Smooth muscle cell of the brain vasculature (primary cell): ENCODE data around the gene ABCC6.
"Not testable (repeated sequence)": the region's sequence is repeated elsewhere in the genome, so short reads cannot be mapped to it uniquely, and the experiment has no call there.

Experiments
- DNase-seq: peaks from one replicate; pipeline ENCODE4 v3.0.0-alpha.2; 2012; ENCODE audit warnings: low read depth, low spot score

The ABCC6 gene

GRCh38 chr16:16223662-16224241 is 458 bp upstream of the ABCC6 start:
- not testable (repeated sequence) for DNase-seq

GRCh38 chr16:16221382-16221781 is 1.9 kb downstream of the ABCC6 start:
- DNase-seq: not testable (repeated sequence)

- not testable (repeated sequence) for DNase-seq
These were observed 2.8 kb downstream of the ABCC6 start for GRCh38 chr16:16220449-16220848.

GRCh38 chr16:16218787-16219186 is 4.5 kb downstream of the ABCC6 start:
- DNase-seq: not testable (repeated sequence)

GRCh38 chr16:16218349-16218748 is 4.9 kb downstream of the ABCC6 start:
- DNase-seq: not testable (repeated sequence)

- not testable (repeated sequence) for DNase-seq
These were observed 9.4 kb downstream of the ABCC6 start for GRCh38 chr16:16213863-16214293.

- DNase-seq: not testable (repeated sequence)
These were observed 11.9 kb downstream of the ABCC6 start for GRCh38 chr16:16211404-16211803.

- not testable (repeated sequence) for DNase-seq
These were observed 14.8 kb downstream of the ABCC6 start for GRCh38 chr16:16208461-16208860.

- DNase-seq: not testable (repeated sequence)
These were observed 15.4 kb downstream of the ABCC6 start for GRCh38 chr16:16207787-16208334.

GRCh38 chr16:16207097-16207786 is 16.1 kb downstream of the ABCC6 start:
- DNase-seq: not testable (repeated sequence)

GRCh38 chr16:16205864-16206263 is 17.4 kb downstream of the ABCC6 start:
- DNase-seq: not testable (repeated sequence)

GRCh38 chr16:16204552-16204951 is 18.7 kb downstream of the ABCC6 start:
- not testable (repeated sequence) for DNase-seq

GRCh38 chr16:16203494-16203893 is 19.8 kb downstream of the ABCC6 start:
- not testable (repeated sequence) for DNase-seq

GRCh38 chr16:16202400-16203143 is 20.7 kb downstream of the ABCC6 start:
- DNase-seq: not testable (repeated sequence)

- not testable (repeated sequence) for DNase-seq
These were observed 21.4 kb downstream of the ABCC6 start for GRCh38 chr16:16201880-16202279.

GRCh38 chr16:16200391-16200790 is 22.9 kb downstream of the ABCC6 start:
- not testable (repeated sequence) for DNase-seq

GRCh38 chr16:16199428-16199827 is 23.9 kb downstream of the ABCC6 start:
- not testable (repeated sequence) for DNase-seq

- no peak for DNase-seq
These were observed 25.3 kb downstream of the ABCC6 start for GRCh38 chr16:16197966-16198365.

- no peak for DNase-seq
These were observed 26.0 kb downstream of the ABCC6 start for GRCh38 chr16:16197331-16197730.

GRCh38 chr16:16196099-16196498 is 27.2 kb downstream of the ABCC6 start:
- no peak for DNase-seq

GRCh38 chr16:16191493-16192167 is 31.7 kb downstream of the ABCC6 start:
- DNase-seq: no peak
